HG03139 (cell line): Measurements from ENCODE around the gene SNX27.
"Not testable (repeated sequence)": the region's sequence is repeated elsewhere in the genome, so short reads cannot be mapped to it uniquely, and the experiment has no call there.

Experiments used
- ATAC-seq: cut with Tn5 transposase; IDR thresholded peaks from one replicate; pipeline ENCODE4 v1.9.1; 2021; ENCODE audit not compliant: unreplicated experiment

SNX27 gene

GRCh38 chr1:151638074-151638775 is 26.4 kb downstream of the SNX27 start:
- no peak for ATAC-seq

GRCh38 chr1:151638812-151639211 is 27.0 kb downstream of the SNX27 start:
- ATAC-seq: no peak

DNA sequence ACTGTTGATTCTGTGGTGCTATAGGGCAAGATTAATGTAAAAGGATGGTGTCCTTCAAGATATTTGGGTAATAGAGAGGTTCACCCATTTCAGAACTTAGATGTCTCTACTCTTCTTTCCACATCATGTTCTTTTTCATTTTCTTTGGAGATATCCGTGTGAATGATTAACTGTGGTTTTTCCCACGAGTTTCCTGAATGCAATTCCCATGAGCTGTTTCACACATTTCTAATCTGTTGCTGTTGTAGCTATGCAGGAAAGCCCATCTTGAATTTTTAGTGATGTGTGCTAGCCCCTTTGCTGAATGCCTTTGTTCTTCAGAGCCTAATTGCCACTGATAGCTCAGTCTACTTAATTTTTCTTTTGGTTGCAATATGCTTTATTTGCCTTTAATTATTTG is 27.6 kb downstream of the SNX27 start:
- ATAC-seq: no peak

- ATAC-seq: no peak
Observed at GRCh38 chr1:151641229-151641628, 29.4 kb downstream of the SNX27 start.

GRCh38 chr1:151643085-151643484 is 31.2 kb downstream of the SNX27 start:
- ATAC-seq: not testable (repeated sequence)

GRCh38 chr1:151644001-151644400 is 32.2 kb downstream of the SNX27 start:
- ATAC-seq: no peak

GRCh38 chr1:151653397-151653796 is 41.5 kb downstream of the SNX27 start:
- no peak for ATAC-seq

GRCh38 chr1:151655371-151655770 is 43.5 kb downstream of the SNX27 start:
- no peak for ATAC-seq

DNA sequence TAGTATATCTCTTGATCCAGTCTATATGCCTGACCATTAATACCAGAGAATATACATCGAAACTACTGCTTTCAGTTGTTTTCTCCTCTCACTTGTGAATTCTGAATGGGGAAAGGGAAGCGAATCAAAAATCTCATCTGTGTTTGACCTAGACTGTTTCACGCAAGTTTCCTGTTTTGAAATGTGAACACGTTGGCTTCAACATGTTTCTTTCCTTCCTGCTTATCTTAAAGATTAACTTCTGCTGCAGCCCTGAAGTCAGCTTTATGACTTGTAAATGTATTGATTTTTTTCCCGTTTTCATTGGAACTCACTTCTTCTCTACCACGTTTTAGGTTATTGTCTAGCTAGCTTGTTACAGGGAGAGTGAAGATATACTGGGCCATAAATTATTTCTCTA is 49.9 kb downstream of the SNX27 start:
- ATAC-seq: no peak

GRCh38 chr1:151668090-151668489 is 56.2 kb downstream of the SNX27 start:
- no peak for ATAC-seq

DNA sequence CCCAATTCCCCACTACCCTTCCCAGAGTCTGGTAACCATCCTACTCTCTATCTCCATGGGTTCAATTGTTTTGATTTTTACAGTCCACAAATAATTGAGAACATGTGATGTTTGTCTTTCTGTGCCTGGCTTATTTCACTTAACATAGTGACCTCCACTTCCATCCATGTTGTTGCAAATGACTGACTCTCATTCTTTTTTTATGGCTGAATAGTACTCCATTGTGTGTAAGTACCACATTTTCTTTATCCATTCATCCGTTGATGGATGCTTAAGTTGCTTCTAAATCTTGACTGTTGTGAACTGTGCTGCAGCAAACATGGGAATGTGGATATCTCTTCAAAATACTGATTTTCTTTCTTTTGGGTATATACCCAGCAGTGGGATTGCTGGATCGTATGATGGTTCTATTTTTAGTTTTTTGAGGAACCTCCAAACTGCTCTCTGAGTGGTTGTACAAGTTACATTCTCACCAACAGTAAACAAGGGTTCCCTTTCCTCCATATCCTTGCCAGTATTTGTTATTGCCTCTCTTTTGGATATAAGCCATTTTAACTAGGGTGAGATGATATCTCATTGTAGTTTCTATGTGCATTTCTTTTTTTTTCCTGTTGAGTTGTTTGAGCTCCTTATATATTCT is 58.3 kb downstream of the SNX27 start:
- ATAC-seq: not testable (repeated sequence)

DNA sequence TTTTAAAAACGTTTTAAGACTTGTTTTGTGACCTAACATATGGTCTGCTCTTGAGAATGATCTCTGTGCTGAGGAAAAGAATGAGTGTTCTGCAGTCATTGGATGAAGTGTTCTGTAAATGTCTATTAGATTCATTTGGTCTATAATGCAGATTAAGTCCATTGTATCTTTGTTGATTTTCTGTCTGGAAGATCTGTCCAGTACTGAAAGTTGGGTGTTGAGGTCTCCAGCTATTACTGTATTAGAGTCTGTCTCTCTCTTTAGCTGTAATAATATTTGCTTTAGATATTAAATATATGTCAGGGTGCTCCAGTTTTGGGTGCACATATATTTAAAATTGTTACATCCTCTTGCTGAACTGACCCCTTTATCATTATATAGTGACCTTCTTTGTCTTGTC is 61.6 kb downstream of the SNX27 start:
- ATAC-seq: no peak

DNA sequence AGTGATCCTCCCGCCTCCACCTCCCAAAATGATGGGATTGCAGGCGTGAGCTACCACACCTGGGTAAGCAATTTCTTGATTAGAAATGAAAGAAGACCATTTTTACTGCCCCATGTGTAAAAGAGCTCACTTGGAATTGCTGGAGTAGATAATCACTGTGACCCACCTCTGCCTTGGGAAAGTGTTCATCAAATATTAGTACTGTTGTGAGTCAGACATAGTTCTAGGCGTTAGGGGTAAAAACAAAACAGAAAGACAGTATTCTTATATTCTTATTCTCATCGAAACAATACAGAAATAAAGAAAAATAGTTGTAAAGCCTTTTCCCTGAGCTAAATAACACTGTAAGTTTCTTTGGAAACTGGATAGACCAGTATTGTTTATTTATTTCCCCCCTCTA is 68.5 kb downstream of the SNX27 start:
- ATAC-seq: no peak

DNA sequence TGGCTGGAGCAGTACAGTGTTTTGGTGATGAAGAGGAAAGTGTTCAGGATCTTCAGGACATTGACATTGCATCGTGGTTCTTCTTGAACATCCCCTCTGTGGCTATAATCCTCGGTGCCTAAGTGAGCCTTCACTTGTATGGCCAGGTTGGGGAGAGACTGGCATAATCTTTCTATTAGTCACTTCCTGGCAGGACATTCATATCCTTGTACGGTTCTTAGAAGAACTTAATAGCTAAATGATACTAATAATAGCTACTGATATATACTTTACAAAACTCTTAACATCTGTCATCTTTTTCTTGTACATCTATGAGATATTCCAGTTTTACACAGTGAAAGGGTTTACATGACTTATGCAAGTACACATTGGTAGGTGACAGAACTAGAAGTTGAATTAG is 69.0 kb downstream of the SNX27 start:
- no peak for ATAC-seq

DNA sequence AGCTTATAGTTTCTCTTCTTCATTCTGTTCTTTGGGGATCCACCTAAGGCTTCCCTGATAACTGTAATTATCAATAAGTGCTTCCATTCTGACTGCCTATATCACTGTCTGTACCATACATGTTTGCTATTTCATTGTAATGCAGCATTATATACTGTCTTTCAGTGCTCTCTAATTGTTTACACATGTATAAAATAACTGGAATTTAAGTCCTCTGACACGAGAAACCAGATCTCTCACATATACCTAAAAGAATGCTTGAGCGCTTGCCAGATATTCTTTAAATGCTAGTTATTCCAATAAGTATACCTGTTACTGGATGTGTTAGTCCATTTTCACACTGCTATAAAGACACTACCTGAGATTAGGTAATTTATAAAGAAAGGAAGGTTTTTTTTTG is 70.1 kb downstream of the SNX27 start:
- ATAC-seq: no peak

GRCh38 chr1:151682901-151683300 is 71.1 kb downstream of the SNX27 start:
- not testable (repeated sequence) for ATAC-seq

DNA sequence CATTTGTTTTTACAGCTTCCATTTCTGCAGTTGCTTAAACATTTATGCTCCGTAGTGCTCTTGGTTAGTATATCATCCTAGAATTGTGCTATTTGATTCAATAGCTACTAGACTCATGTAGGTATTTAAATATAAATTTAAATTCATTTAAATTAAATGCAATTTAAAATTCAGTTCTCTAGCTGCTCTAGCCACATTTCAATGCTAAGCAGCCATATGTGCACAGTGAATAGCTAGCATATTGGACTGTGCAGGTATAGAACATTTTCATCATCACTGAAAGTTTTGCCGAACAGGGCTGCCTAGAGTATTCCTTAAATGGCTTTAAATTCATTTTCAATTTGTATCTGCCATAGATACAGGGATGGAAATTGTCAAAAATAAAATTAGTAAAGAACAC is 72.3 kb downstream of the SNX27 start:
- ATAC-seq: no peak

DNA sequence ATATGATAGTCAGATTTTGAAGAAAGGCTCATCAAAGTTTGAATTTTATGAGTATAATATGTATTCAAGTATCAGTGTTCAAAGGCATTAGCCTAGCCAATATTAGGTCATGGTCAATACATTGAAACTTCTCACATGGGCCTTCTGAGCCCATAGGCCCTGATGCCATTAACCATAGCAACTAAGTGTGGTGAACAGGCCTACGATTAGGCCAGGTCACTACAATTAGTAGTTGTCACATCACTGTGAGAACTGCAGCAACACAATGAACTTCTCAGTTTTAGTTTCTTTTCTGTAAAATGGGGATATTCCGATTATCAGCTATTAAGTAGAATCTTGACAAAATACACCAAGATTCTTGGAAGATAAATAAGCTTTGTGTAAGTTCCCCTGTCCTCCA is 74.7 kb downstream of the SNX27 start:
- no peak for ATAC-seq

GRCh38 chr1:151689494-151689893 is 77.6 kb downstream of the SNX27 start:
- ATAC-seq: no peak

DNA sequence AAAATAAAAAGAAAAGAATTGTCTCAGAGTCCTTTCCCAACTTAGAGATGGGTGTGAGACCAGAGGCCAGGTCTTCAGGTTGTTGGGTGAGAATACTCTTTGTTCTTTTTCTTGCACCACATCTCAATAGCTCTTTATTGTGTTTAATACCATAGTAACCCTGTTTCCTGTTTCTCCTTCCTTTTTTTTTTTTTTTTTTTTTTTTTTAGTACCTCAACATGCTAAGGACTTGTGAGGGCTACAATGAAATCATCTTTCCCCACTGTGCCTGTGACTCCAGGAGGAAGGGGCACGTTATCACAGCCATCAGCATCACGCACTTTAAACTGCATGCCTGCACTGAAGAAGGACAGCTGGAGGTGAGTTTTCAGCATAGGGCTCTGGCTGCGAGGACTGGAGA is 80.4 kb downstream of the SNX27 start:
- no peak for ATAC-seq

DNA sequence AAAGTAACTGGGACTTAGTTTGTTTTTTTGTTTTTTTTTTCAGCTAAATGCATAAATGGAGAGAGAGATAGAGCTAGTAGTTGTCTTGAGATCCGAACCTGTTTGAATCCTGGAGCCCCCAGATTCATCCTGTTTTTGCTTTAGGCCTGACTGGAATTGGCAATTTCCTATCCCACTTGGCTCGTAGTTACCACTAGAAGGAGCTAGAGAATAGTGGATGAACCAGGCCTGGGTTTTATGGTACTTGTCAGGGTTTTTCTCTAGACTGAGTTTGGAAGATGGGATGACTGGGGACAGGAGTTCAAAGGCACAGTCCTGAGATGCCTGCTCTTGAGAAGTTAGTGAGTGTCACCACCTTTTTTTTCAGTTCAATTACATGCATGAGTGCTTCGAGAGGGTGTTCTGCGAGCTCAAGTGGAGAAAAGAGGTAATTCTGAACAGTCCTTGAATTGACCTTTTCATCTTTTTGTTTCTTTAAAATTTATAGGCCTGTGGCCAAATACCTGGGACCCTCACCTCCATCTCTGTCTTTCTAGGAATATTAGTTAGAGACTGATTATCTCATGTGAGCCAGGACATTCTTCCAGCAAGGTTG is 81.3 kb downstream of the SNX27 start:
- no peak for ATAC-seq

- no peak for ATAC-seq
Observed at GRCh38 chr1:151701515-151701914, 89.7 kb downstream of the SNX27 start.
